Skeletal muscle tissue (tissue), 4 donors: ENCODE data around the gene NCOA6. TPM values are rescaled to one million over a fixed set of nuclear protein-coding genes. Genes with fewer than 3 reads are reported as not detected.
"Not testable (repeated sequence)": the region's sequence is repeated elsewhere in the genome, so short reads cannot be mapped to it uniquely, and the experiment has no call there.

Experiments used
- H3K27ac ChIP-seq: one replicate; pipeline ENCODE4 v1.7.0; 2013; ENCODE audit warnings: mild to moderate bottlenecking, low read depth, low read length, inconsistent platforms
- H3K27me3 ChIP-seq, 3 donors: one replicate each; pipeline ENCODE4 v1.7.0; 2013; ENCODE audit warnings: low read length in 3 of 3; ENCODE audit not compliant: control insufficient read depth in 3 of 3, insufficient read depth in 3 of 3
- H3K36me3 ChIP-seq, 3 donors: one replicate each; pipeline ENCODE4 v1.7.0; 2013; ENCODE audit warnings: low read length in 3 of 3; ENCODE audit not compliant: control insufficient read depth in 3 of 3, insufficient read depth in 3 of 3
- H3K4me1 ChIP-seq, 3 donors: one replicate each; pipeline ENCODE4 v1.7.0; 2013; ENCODE audit warnings: low read length in 3 of 3, mild to moderate bottlenecking in 3 of 3; ENCODE audit not compliant: control insufficient read depth in 3 of 3, insufficient read depth in 3 of 3
- H3K4me3 ChIP-seq, 3 donors: one replicate each; pipeline ENCODE4 v1.7.0; 2013; ENCODE audit warnings: low read length in 3 of 3
- H3K9ac ChIP-seq, 3 donors: one replicate each; pipeline ENCODE4 v1.7.0; 2013; ENCODE audit warnings: low read length in 3 of 3, mild to moderate bottlenecking in 3 of 3, moderate library complexity in 2 of 3, low read depth in 1 of 3
- H3K9me3 ChIP-seq, 3 donors: one replicate each; pipeline ENCODE4 v1.7.0; 2013; ENCODE audit warnings: low read length in 3 of 3; ENCODE audit not compliant: control insufficient read depth in 3 of 3
- total RNA-seq: library from RNA; depleted of rRNA; stranded (reverse); fragments of >200 nt; gene quantifications from one replicate; pipeline ENCODE4 v1.2.3, GENCODE V29; 2014
- donor health status: Osteomylitis.

Gene NCOA6
- total RNA-seq, 1 donor from 2014 or later = 14.6 TPM

GRCh38 chr20:34743039-34743438, 82.4 kb downstream of the NCOA6 start:
- no peak overlapping the region for H3K4me3 ChIP-seq
- no peak overlapping the region for H3K9ac ChIP-seq
- H3K9me3 ChIP-seq = no peaks in the 10 kb centered on the region
- no peak overlapping the region for H3K27ac ChIP-seq
- H3K4me1 ChIP-seq = no peaks in the 10 kb centered on the region
- no peaks in the 10 kb centered on the region for H3K27me3 ChIP-seq
- H3K36me3 ChIP-seq = peaks cover 35 to 58% (median 49%) of the 10 kb centered on the region in 3 donors

- Histone ChIP-seq H3K27ac (peak overlapping the region; percentile 68), H3K4me3 (peak overlapping the region in 1 of 3 donors; percentile 7), H3K4me1 (peaks cover 14 to 35% (median 17%) of the 10 kb centered on the region in 3 donors), H3K27me3 (no peaks in the 10 kb centered on the region), H3K9ac (peak overlapping the region; percentile 17 to 34 (median 19)), H3K36me3 (peaks cover 15 to 28% (median 19%) of the 10 kb centered on the region in 3 donors), H3K9me3 (no peaks in the 10 kb centered on the region)
These were observed 89.2 kb downstream of the NCOA6 start for GRCh38 chr20:34736106-34736735.

GRCh38 chr20:34732523-34732922, 92.9 kb downstream of the NCOA6 start:
- Histone ChIP-seq H3K9me3 (no peaks in the 10 kb centered on the region), H3K36me3 (peaks cover 6 to 26% (median 13%) of the 10 kb centered on the region in 3 donors), H3K27ac (no peak overlapping the region), H3K27me3 (no peaks in the 10 kb centered on the region), H3K4me3 (no peak overlapping the region), H3K4me1 (peaks cover 14 to 35% (median 17%) of the 10 kb centered on the region in 3 donors), H3K9ac (no peak overlapping the region)

GRCh38 chr20:34729416-34729815, 96.0 kb downstream of the NCOA6 start:
- Histone ChIP-seq H3K4me1 (peaks cover 5 to 13% (median 6%) of the 10 kb centered on the region in 3 donors), H3K27ac (no peak overlapping the region), H3K27me3 (no peaks in the 10 kb centered on the region), H3K9ac (no peak overlapping the region), H3K36me3 (peaks cover 11 to 50% (median 29%) of the 10 kb centered on the region in 3 donors), H3K9me3 (no peaks in the 10 kb centered on the region), H3K4me3 (no peak overlapping the region)

GRCh38 chr20:34724172-34724571, 101.3 kb downstream of the NCOA6 start:
- Histone ChIP-seq H3K36me3 (peaks cover 5 to 44% (median 31%) of the 10 kb centered on the region in 3 donors), H3K27ac (no peak overlapping the region), H3K4me3 (no peak overlapping the region)

GRCh38 chr20:34722560-34722959, 102.9 kb downstream of the NCOA6 start:
- peaks cover 5 to 37% (median 33%) of the 10 kb centered on the region in 3 donors for H3K36me3 ChIP-seq
- H3K4me3 ChIP-seq, H3K9me3 ChIP-seq, H3K27ac ChIP-seq, H3K9ac ChIP-seq, H3K27me3 ChIP-seq, H3K4me1 ChIP-seq: not testable (repeated sequence)

More at GRCh38 chr20:34724172-34724571, 101.3 kb downstream of the NCOA6 start:
- H3K4me1 ChIP-seq = peaks cover 0 to 5% (median 0%) of the 10 kb centered on the region in 3 donors
- H3K27me3 ChIP-seq = no peaks in the 10 kb centered on the region
- H3K9me3 ChIP-seq = no peaks in the 10 kb centered on the region
- no peak overlapping the region for H3K9ac ChIP-seq

GRCh38 chr20:34720266-34720665, 105.2 kb downstream of the NCOA6 start:
- Histone ChIP-seq H3K9me3 (no peaks in the 10 kb centered on the region), H3K27me3 (no peaks in the 10 kb centered on the region), H3K9ac (no peak overlapping the region), H3K4me1 (peaks cover 0 to 5% (median 0%) of the 10 kb centered on the region in 3 donors), H3K36me3 (peaks cover 5 to 28% (median 19%) of the 10 kb centered on the region in 3 donors), H3K27ac (no peak overlapping the region), H3K4me3 (no peak overlapping the region)

- not testable (repeated sequence) for H3K27ac ChIP-seq, H3K9ac ChIP-seq, H3K4me1 ChIP-seq, H3K27me3 ChIP-seq, H3K4me3 ChIP-seq, H3K9me3 ChIP-seq
- peaks cover 4 to 27% (median 13%) of the 10 kb centered on the region in 3 donors for H3K36me3 ChIP-seq
These were observed 106.0 kb downstream of the NCOA6 start for GRCh38 chr20:34719242-34720017.

GRCh38 chr20:34717230-34718095, 108.0 kb downstream of the NCOA6 start:
- Histone ChIP-seq H3K27me3 (no peaks in the 10 kb centered on the region), H3K9ac (no peak overlapping the region), H3K36me3 (peaks cover 0 to 27% (median 14%) of the 10 kb centered on the region in 3 donors), H3K4me1 (peaks cover 0 to 17% (median 5%) of the 10 kb centered on the region in 3 donors), H3K27ac (no peak overlapping the region), H3K4me3 (no peak overlapping the region), H3K9me3 (no peaks in the 10 kb centered on the region)
